GM12875 (cell line): ENCODE measurements around the gene ADAMTS13.

Source experiments
- H3K4me3 ChIP-seq: one replicate; pipeline ENCODE4 v1.5.1; 2011; ENCODE audit warnings: low read depth, low read length, control low read depth
- CTCF ChIP-seq: IDR thresholded peaks from 2 replicates; pipeline ENCODE4 v1.5.1; 2011; ENCODE audit warnings: low read depth, mild to moderate bottlenecking, control low read depth, inconsistent platforms, low read length, moderate library complexity, borderline replicate concordance; ENCODE audit not compliant: insufficient read depth

The ADAMTS13 gene

DNA sequence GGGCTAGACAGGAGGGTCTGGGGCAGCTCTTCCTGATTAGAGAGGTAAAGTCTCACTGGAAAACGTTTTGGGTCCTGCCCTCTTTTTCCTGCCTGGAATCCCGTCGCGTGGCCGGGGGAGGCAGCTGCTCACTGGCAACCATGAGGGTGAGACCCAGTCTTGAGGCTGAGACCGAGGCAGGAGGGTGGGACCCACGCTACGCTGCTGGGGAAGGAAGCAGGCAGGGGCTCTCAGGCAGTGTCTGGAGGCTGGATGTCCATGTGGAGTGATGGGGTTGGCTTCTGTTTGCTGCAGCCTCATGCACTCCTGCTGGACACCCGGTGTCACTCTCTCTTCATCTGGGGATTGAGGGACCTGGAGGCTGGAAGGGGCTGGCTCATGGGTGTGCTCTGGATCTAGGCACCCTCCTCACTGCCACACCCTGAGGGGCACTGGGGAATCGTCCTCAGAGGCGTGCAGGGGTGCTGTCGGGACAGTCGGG lies 68.1 kb downstream of the ADAMTS13 start:
- no peak overlapping the region for H3K4me3 ChIP-seq
- no peak for TF ChIP-seq CTCF

DNA sequence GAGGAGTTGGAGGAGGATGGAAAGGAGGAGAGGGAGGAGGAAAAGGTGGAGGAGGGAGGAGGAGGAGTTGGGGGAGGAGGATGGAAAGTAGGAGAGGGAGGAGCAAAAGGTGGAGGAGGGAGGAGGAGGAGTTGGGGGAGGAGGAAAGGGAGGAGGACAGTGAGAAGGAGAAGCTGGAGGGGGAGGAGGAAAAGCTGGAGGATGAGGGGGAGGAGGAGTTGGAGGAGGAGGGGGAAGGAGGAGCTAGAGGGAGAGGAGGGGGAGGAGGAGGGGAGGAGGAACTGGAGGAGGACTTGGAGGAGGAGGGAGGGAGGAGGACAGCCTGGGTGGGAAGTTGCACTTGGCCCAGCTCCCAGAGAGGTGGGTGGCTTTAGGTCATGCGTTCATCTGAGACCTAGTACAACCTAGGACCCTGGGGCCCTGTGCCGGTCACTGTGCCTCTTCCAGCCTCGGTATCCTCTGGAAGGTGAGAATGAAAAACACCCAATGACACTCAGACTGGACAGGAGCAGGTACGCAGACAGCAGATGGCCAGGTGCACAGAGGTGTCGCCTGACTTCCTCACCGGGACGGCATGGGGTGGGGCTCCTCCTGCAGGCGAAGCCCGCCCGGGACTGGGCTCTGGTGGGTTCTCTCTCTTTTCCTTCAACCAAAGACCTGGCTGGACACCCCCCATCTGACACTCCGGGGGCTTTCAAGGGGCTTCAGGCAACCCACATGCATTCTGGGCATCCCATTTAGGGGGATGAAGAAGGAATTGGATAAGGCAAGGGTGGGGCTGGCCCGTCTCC lies 68.9 kb downstream of the ADAMTS13 start:
- H3K4me3 ChIP-seq = no peak overlapping the region
- no peak for TF ChIP-seq CTCF

- no peak overlapping the region for H3K4me3 ChIP-seq
- no peak for TF ChIP-seq CTCF
Observed at GRCh38 chr9:133491656-133491925, 69.4 kb downstream of the ADAMTS13 start.

GRCh38 chr9:133492061-133493021 lies 70.2 kb downstream of the ADAMTS13 start:
- TF ChIP-seq CTCF = no peak
- H3K4me3 ChIP-seq = no peak overlapping the region

GRCh38 chr9:133493428-133493827 lies 71.3 kb downstream of the ADAMTS13 start:
- H3K4me3 ChIP-seq = no peak overlapping the region
- no peak for TF ChIP-seq CTCF

GRCh38 chr9:133493845-133494540 lies 71.8 kb downstream of the ADAMTS13 start:
- TF ChIP-seq CTCF = no peak
- H3K4me3 ChIP-seq = no peak overlapping the region
